HG03139 (cell line): ENCODE data around the gene PRDM9.
"Not testable (repeated sequence)": the region's sequence is repeated elsewhere in the genome, so short reads cannot be mapped to it uniquely, and the experiment has no call there.

Experiments used
- ATAC-seq: cut with Tn5 transposase; IDR thresholded peaks from one replicate; pipeline ENCODE4 v1.9.1; 2021; ENCODE audit not compliant: unreplicated experiment

The PRDM9 gene

DNA sequence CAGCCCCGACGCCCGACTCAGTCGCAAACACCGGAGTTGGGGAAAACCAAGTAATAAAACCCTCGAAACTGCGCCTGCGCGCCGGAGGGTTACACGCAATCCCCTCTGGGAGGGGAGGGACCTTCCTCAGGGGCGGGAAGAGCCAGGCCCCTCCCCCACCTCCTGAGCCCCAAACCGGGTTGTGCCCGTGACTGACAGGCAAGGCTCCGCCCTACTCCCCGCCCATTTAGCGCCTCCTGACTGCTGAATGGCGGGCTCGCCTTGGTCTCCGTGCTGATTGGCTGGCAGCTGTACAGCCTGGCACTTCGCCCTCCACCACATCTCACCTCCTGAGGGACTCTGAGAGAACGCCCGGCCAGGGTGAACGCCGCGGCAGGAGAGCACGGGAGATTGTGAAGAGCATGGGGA is at the start of gene PRDM9:
PRDM9 (plus strand) TSS at position 332 of the 408 bp plus-strand sequence. CDS start 1,425 bp downstream, outside the sequence.
- ATAC-seq = no peak

DNA sequence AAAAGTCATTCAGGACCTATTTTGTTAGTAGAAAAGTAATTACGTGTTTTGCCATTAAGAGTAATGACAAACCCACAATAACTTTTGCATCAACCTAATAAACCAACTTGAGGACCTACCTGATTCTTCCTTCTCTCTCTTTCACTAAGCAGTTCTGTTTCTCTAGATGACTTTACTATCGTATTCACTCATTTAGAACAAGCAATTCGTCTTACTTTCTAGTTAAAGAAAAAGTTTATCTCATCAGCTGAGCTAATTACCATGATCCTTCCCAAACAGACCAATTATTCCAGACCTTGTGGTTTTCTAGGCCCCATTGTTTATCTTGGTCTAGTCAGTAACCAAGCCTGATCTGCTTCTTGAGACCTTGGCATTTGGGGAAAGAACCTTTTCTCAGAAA is 49.6 kb upstream of the PRDM9 start:
- no peak for ATAC-seq

DNA sequence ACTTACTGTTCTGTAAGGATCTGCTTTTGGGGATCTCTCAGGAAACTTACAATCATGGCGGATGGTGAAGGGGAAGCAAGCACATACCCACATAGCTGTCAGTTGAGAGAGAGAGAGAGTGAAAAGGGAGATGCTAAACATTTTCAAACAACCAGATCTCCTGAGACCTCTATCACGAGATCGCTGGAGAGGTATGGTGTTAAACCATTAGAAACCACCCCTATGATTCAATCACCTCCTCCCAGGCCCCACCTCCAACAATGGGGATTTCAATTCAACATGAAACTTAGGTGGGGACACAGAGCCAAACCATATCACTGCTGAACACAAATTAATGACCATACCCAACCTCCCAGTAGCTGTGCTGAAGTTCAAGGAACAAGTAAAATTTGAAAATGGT is 48.2 kb upstream of the PRDM9 start:
- ATAC-seq = no peak

DNA sequence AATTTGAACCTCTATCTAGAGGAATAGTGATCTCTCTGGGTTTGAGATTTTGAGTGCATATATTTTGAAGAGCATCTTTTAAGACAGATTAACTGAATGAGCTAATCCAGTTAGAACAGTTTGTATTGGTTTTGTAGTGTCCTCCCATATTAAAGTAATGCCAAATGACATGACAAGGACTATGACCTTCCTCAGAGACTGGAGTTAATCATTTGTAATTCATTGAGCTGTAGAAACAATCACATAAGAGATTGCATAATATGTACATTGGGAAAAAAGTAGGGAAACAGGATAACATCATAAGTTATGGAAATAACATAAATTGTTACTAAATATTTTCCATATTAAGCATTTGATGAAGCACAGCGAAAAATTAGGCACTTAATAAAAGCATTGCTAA is 45.8 kb upstream of the PRDM9 start:
- no peak for ATAC-seq

DNA sequence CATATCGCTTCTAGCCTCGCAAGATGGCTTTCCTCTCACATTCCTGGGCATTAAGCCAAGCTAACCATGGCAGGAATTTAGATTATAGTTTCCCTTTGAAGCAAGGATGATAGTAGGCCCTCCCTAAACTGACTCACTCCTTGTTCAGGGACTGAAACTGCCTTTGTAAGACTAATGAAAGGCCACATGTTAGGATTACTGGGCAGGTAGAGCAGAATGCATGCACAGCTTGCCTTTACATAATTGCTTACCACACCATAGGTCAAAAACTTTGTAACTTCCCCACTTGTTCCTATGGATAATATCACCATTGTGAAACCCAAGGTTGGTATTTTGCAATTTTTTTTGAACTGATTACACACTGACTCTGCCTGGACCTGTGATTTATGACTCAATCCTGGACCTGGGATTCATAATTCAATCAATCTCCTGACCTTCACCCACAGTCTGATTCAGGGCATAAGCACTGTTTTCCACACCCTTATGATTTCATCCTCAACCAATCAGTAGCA is 41.0 kb upstream of the PRDM9 start:
- ATAC-seq = no peak

DNA sequence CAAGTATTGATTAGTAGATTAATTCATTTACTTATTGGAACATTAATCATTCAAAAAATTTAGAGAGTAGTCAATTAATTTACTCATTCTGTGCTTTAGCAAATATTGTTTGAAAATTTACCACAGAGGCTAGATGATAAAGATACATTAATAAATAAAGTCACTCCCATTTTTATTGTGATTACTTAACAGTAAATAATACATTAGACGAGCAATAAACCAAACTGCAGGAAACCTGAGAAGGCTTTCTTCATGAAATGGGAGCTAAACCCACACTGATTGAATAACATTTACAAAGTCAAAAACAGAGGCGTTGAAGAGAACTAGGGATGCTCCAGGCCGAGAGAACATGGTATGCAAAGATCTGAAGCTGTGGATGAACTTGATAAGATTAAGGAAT is 38.8 kb upstream of the PRDM9 start:
- no peak for ATAC-seq

DNA sequence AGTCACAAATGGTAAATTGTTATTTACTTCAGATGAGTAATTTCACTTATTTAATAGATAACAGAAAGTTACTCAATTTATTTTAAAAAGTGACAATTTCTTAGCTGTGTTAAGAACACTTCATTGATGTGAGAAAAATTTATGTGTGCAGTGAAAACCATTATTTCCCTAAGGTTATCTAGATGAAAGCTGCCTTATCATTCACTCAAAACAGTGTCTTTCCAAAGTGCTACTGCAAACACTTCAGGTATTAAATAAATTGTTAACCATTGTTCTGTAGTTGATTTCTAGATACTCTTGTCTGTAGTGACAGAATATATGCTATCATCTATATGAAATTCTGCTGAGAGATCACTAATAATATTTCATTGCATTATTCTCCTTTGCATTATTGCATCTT is 33.5 kb upstream of the PRDM9 start:
- no peak for ATAC-seq

DNA sequence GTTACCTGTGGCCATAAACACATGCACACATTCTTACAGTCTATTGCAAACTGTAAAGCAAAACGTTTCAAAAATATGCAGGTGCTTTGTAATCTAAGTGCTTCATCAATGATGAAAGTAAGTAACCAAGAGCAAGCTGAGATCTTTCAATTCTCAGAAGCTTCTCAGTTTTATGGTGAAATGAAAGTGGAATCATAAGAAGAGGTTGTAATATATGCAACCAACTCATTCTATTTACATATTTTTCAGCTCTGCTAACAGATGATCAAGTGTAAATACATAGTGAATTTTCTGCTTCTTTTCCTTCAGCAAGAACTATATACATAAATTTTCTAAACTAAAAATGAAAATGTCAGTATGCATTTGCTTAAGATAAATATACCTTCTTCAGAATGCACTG is 33.1 kb upstream of the PRDM9 start:
- no peak for ATAC-seq

DNA sequence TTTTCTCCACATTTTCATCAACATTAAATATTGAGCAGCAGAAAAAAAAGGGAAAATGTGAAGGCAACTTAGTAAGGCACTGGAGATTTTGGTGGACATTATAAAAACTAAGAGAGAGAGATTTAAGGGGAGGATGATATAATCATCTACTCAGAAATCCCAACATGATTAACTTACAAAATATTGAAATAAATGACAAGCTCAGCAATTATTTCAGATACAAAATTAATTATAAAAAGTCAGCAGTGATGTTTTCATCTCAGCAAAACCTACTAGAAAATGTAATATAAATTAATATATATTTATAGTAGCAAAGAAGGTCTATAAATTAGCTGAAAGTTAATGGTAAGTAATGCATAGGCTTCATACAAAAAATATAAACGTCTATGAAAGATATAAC is 30.8 kb upstream of the PRDM9 start:
- no peak for ATAC-seq

DNA sequence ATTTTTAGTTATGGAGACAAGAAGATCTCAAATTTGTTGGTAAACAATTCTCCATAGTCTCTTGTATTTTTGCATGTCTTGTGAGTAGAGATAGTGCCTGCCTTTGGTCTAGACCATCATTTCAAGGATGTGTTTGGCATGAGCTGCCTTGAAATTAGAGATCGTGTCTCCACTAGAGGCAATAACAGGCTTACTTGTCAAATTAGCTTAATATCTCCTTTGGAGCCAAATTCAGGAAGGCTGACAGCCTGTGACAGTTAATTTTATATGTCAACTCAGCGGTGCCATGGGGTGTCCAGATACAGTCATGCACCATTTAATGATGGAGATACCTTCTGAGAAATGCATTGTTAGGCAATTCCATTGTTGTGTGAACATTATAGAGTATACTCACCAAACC is 24.8 kb upstream of the PRDM9 start:
- ATAC-seq = no peak

DNA sequence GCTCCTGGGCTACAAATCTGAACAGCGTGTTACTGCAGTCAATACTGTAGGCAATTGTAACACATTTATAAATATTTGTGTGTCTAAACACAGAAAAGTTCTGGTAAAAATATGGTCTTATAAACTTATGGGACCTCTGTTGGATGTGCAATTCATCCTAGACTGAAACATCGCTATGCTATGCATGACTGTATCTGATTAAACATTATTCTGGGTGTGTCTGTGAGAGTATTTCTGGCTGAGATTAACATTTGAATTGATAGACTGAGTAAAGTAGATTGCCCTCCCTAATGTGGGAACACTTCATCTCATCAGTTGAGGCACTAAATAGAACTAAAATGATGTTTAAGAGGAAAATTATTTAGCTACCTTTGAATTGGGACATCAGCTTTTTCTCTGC is 24.3 kb upstream of the PRDM9 start:
- no peak for ATAC-seq

DNA sequence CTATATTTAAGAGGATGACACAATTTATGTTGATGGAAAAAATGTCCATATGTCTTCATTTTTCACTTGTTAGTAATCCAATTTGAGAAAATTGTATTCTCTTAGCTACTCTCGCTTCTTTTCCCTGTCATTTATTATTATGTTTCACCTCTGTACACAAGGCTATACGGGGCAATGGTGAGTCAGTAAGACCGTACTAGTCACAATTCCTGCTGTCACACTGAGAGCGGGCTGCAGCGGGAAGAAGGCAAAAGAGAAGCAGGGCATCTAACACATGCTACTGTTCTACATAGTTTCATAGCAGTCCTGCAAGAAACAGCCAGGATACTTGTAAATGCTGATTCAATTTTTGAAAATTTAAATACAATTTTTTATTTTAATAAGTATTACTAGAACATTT is 23.3 kb upstream of the PRDM9 start:
- ATAC-seq = no peak

DNA sequence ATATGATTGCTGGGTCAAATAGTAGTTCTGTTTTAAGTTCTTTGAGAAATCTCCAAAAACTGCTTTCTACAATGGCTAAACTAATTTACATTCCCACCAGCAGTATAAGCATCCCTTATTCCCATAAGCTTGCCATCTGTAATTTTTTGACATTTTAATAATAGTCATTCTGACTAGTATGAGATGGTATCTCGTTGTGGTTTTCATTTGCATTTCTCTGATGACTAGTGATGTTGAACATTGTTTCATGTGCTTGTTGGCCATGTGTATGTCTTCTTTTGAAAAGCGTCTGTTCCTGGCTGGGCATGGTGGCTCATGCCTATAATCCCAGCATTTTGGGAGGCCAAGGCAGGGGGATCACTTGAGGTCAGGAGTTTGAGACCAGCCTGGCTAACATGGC is 21.2 kb upstream of the PRDM9 start:
- not testable (repeated sequence) for ATAC-seq

DNA sequence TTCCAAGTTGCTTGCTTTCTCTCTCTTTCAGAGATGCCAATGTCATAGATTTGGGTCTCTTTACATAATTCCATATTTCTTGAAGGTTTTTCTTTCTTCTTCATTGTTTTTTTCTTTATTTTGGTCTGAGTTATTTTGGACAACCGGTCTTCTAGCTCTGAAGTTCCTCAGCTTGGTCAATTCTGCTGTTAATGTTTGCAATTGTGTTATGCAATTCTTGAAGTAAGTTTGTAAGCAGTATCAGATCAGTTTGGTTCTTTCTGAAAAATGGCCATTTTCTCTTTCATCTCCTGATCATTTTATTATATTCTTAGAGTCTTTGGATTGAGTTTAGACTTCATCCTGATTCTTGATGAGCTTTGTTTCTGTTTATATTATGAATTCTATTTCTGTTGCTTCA is 16.4 kb upstream of the PRDM9 start:
- ATAC-seq = no peak

DNA sequence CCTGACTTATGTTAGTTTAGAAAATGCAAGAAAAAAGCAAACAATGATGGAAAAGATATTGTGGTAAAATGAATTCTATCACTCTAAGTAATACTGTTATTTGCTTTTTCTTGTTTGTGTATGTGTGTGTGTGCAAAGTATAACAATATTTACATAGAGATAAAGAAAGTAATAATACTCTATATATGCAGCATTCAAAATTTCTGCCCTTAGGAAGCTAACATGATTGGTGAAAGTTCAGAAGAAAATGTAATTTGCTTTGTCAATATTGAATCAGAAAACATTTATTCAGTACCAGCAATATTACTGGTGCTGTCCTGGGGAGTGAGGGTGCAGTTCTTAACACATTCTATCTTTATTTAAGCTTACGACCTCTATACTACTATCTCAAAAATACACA is 12.9 kb upstream of the PRDM9 start:
- no peak for ATAC-seq

DNA sequence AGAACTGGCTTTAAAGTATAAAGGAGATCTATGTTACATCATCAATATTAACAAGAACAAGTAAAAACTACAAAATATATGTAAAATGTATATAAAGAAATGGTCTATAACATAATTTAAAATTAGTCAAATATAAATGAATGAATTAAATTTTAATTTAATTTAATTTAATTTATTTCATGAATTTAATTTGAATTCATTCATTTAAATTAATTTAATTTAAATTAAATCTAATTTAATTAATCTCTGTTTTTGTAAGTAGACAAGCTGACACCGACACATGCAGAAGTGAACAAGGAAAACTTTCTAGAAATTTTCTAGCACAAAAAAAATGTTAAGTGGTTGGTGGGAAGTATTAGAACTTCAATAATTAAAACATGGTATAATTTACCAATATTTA is 10.8 kb upstream of the PRDM9 start:
- no peak for ATAC-seq

DNA sequence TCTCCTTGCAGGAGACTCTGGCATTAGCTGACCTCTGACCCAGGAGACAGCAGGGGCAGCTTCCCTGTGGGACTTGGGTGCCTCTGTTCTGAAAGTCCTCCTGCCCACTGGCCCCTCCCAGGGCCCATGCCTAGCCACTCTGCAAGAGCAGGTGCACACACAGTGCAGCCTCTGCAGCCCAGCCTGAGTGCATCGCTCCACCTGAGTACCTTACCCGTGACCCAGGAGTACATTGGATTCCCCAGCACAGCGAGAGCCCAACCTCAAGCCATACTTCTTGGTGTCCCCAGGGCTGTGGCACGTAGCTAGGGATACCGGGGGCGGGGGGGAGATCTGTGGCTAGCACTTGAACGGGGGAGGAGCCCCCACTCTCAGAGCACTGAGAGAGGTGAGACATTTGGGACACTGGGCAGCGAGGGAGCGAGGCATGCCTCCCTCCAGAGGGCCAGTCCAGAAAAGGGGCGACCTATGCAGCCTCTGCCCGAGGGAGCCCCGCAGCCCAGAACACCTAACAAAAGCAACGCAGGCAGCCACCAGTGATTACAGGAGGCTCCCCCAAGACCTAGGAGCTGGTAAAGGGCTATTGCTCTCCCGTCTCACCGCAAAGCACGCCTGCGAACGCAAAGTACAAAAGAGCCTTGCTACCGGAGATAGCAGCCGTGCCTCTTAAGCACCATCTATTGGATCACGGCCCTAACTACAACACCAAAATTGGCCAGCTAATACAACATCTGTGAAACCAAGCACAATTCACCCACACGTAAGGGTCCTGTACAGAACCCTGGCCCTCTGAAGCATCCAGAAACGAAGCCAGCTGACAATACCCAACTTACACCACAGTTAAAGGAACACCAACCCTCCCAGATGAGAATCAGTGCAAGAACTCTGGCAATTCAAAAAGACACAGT is 826 bp upstream of the PRDM9 start:
- no peak for ATAC-seq

DNA sequence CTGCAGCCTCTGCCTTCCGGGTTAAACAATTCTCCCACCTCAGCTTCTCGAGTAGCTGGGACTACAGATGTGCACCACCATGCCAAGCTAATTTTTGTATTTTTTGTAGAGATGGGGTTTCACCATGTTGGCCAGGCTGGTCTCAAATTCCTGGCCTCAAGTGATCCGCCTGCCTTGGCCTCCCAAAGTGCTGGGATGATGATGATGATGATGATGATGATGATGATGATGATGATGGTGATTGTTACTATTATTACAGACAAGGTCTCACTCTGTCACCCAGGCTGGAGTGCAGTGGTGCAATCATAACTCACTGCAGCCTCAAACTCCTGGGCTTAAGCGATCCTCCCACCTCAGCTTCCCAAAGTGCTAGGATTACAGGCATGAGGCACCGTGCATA is 3.0 kb downstream of the PRDM9 start:
- not testable (repeated sequence) for ATAC-seq

DNA sequence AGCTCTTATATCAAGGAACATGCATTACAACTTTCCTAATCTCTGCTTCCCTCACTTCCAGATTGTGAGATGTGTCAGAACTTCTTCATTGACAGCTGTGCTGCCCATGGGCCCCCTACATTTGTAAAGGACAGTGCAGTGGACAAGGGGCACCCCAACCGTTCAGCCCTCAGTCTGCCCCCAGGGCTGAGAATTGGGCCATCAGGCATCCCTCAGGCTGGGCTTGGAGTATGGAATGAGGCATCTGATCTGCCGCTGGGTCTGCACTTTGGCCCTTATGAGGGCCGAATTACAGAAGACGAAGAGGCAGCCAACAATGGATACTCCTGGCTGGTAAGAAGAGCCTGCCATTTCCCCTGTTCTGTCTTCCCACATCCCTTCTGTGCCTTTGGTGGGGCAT is 15.1 kb downstream of the PRDM9 start:
- no peak for ATAC-seq

DNA sequence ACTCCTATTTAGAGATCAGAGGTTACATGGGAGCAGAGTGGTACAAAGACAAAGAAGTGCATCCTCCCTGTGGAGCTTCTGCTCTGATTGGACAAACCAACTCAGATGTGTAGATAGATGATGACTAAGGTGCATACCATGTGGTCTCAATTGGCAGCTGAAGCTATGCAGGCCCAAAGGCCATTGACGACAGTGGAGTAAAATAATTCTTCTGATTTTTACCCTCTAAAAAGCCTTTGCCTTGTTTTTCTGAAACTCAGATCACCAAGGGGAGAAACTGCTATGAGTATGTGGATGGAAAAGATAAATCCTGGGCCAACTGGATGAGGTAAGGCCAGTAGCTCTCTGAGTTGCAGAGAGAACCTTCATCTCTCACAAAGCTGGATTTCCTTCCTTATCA is 15.6 kb downstream of the PRDM9 start:
- no peak for ATAC-seq

DNA sequence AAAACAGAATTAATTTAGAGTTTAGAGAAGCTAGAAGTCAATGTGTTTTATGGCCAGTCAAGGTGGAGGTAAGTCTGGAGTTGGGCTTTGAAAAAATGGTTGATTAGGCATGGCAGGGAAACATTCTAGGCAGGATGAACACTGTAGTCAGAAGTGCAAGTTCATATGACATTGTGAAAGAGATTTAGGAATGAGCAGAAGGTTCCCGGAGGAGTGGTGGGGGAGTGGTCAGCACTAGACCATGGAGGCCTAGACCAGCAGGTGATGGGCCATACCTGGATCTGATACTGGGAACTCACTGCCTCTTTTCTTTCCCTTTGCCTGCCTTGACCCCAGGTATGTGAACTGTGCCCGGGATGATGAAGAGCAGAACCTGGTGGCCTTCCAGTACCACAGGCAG is 16.6 kb downstream of the PRDM9 start:
- no peak for ATAC-seq

DNA sequence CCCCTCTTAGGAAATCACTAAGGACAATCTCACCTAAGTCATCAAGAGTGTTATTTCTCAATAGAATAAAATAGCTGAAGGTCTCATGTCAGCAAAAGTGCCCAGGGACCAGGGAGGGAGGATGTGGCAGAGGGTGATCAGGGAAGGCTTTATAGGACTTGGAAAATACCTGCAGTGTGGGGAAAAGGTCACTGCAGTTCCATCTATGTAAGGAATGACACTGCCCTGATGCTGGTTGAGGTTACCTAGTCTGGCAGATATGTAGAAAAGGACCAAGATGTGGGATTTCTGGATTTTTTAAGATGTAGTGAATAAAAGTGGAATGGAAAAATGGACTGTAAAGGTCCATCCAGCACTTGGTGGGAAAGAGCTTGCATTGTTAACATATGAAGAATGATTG is 18.3 kb downstream of the PRDM9 start:
- no peak for ATAC-seq

DNA sequence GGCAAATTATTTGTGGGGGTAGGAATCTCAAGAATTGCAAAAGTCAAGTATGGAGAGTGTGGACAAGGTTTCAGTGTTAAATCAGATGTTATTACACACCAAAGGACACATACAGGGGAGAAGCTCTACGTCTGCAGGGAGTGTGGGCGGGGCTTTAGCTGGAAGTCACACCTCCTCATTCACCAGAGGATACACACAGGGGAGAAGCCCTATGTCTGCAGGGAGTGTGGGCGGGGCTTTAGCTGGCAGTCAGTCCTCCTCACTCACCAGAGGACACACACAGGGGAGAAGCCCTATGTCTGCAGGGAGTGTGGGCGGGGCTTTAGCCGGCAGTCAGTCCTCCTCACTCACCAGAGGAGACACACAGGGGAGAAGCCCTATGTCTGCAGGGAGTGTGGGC is 19.2 kb downstream of the PRDM9 start:
- ATAC-seq = not testable (repeated sequence)
